Measurements from ENCODE around the gene ATAD2B. TPM values are rescaled to one million over a fixed set of nuclear protein-coding genes. Genes with fewer than 3 reads are reported as not detected.
"Not testable (repeated sequence)": the region's sequence is repeated elsewhere in the genome, so short reads cannot be mapped to it uniquely, and the experiment has no call there.

ATAD2B gene
- total RNA-seq, 1 experiment from 2014 or later, result 8.6 TPM

GRCh38 chr2:23954325-23955014, 27.5 kb upstream of the ATAD2B start:
- Histone ChIP-seq H3F3A (ENCODE audit: low read length, unreplicated experiment) (no peaks in the 10 kb centered on the region), H3K4me1 (ENCODE audit: insufficient read depth, low read length) (no peaks in the 10 kb centered on the region), H3K36me3 (ENCODE audit: low read depth, low read length) (no peaks in the 10 kb centered on the region), H3K27ac (ENCODE audit: low read length) (no peak overlapping the region), H2AFZ (ENCODE audit: low read length) (no peak overlapping the region), H3K4me2 (ENCODE audit: low read length) (no peak overlapping the region), H3K79me2 (ENCODE audit: low read length) (peaks cover 22% of the 10 kb centered on the region), H3K9me3 (ENCODE audit: low read length) (no peaks in the 10 kb centered on the region), H3K9me2 (replicated peaks; ENCODE audit: low read length) (no peaks in the 10 kb centered on the region), H4K20me1 (ENCODE audit: low read length) (no peaks in the 10 kb centered on the region), H3K4me3 (ENCODE audit: low read length) (no peak overlapping the region), H3K27me3 (ENCODE audit: low read length) (no peaks in the 10 kb centered on the region), H3K9ac (ENCODE audit: low read length) (no peak overlapping the region)
- no peak for TF ChIP-seq EZH2phosphoT487 (IDR thresholded peaks at IDR 0.05; ENCODE audit: borderline replicate concordance, low read length)
- TF ChIP-seq CTCF (conservative IDR thresholded peaks at IDR 0.05; ENCODE audit: low read depth, low read length), result no peak
- TF ChIP-seq EZH2 (IDR thresholded peaks at IDR 0.05; ENCODE audit: low read length, unreplicated experiment), result no peak
- ChIA-PET POLR2A (ENCODE audit: unreplicated experiment) (interaction anchor here (0.6 kb wide), 1 partner anchor 179 kb away, joined by 3 read pairs; no protein-coding TSS in a partner anchor), CTCF (no interaction called here)
- intact Hi-C loops (cut with micrococcal nuclease), result no loop called here
- no TSS peak for BruUV-seq (replicated peaks)
- no peak for ATAC-seq
- DNase-seq, result no peak

DNA sequence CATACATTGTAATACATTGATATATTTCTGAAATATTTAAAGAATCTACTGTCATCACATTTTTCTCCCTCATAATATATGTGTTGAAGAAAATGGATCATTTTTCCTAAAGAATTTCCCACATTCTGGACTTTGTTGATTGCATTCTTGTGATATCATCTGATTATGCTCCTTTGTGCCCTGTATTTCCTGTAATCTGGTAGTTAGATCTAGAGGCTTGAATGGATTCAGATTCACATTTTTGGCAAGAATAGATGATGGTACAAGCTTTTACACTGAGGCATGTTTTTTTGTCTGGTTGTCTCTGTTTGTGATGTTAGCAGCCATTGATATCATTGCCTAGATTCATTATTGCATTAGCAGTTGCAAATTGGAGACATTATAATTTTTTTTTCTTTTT, 26.7 kb upstream of the ATAD2B start:
- intact Hi-C loops (cut with micrococcal nuclease), result no loop called here
- Histone ChIP-seq H4K20me1 (ENCODE audit: low read length) (no peaks in the 10 kb centered on the region), H3K79me2 (ENCODE audit: low read length) (peaks cover 24% of the 10 kb centered on the region), H3K9me3 (ENCODE audit: low read length) (no peaks in the 10 kb centered on the region), H3K4me2 (ENCODE audit: low read length) (no peak overlapping the region), H3K27me3 (ENCODE audit: low read length) (no peaks in the 10 kb centered on the region), H3K4me1 (ENCODE audit: insufficient read depth, low read length) (no peaks in the 10 kb centered on the region), H3K4me3 (ENCODE audit: low read length) (no peak overlapping the region), H3K9me2 (replicated peaks; ENCODE audit: low read length) (no peaks in the 10 kb centered on the region), H2AFZ (ENCODE audit: low read length) (no peak overlapping the region), H3K36me3 (ENCODE audit: low read depth, low read length) (no peaks in the 10 kb centered on the region), H3K9ac (ENCODE audit: low read length) (no peak overlapping the region), H3K27ac (ENCODE audit: low read length) (no peak overlapping the region), H3F3A (ENCODE audit: low read length, unreplicated experiment) (no peaks in the 10 kb centered on the region)
- no TSS peak for BruUV-seq (replicated peaks)
- no peak for TF ChIP-seq EZH2phosphoT487 (IDR thresholded peaks at IDR 0.05; ENCODE audit: borderline replicate concordance, low read length)
- TF ChIP-seq EZH2 (IDR thresholded peaks at IDR 0.05; ENCODE audit: low read length, unreplicated experiment), result no peak
- no peak for TF ChIP-seq CTCF (conservative IDR thresholded peaks at IDR 0.05; ENCODE audit: low read depth, low read length)
- ChIA-PET POLR2A (ENCODE audit: unreplicated experiment) (no interaction called here), CTCF (no interaction called here)
- ATAC-seq (no peak), DNase-seq (no peak)

DNA sequence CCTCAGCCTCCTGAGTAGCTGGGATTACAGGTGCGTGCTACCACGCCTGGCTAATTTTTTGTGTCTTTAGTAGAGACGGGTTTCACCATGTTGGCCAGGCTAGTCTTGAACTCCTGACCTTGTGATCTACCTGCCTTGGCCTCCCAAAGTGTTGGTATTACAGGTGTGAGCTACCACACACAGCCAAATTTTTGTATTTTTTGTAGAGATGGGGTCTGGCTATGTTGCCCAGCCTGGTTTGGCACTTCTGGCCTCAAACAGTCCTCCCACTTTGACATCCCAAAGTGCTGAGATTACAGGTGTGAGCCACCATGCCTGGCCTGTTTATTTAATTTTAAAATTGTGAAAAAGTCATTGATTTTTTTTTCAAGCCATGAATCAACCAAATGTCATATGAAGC, 25.6 kb upstream of the ATAD2B start:
- CTCF ChIA-PET, result interaction anchor here (0.6 kb wide), 1 partner anchor 255 kb away, joined by 3 read pairs; no protein-coding TSS in a partner anchor
- intact Hi-C loops (cut with micrococcal nuclease); ATAC-seq; H4K20me1 ChIP-seq (ENCODE audit: low read length); H3K9ac ChIP-seq (ENCODE audit: low read length); H3K9me3 ChIP-seq (ENCODE audit: low read length); H3K9me2 ChIP-seq (replicated peaks; ENCODE audit: low read length); POLR2A ChIA-PET (ENCODE audit: unreplicated experiment); H3K4me1 ChIP-seq (ENCODE audit: insufficient read depth, low read length); H3K27ac ChIP-seq (ENCODE audit: low read length); H3K4me3 ChIP-seq (ENCODE audit: low read length); BruUV-seq (replicated peaks); H3K27me3 ChIP-seq (ENCODE audit: low read length); H2AFZ ChIP-seq (ENCODE audit: low read length); DNase-seq; H3K4me2 ChIP-seq (ENCODE audit: low read length); H3K36me3 ChIP-seq (ENCODE audit: low read depth, low read length); H3F3A ChIP-seq (ENCODE audit: low read length, unreplicated experiment): not testable (repeated sequence)
- H3K79me2 ChIP-seq (ENCODE audit: low read length), result peaks cover 29% of the 10 kb centered on the region

Measured in PC-3 (cell line).